ENCODE measurements around the gene SYCP2L.

Gene SYCP2L

DNA sequence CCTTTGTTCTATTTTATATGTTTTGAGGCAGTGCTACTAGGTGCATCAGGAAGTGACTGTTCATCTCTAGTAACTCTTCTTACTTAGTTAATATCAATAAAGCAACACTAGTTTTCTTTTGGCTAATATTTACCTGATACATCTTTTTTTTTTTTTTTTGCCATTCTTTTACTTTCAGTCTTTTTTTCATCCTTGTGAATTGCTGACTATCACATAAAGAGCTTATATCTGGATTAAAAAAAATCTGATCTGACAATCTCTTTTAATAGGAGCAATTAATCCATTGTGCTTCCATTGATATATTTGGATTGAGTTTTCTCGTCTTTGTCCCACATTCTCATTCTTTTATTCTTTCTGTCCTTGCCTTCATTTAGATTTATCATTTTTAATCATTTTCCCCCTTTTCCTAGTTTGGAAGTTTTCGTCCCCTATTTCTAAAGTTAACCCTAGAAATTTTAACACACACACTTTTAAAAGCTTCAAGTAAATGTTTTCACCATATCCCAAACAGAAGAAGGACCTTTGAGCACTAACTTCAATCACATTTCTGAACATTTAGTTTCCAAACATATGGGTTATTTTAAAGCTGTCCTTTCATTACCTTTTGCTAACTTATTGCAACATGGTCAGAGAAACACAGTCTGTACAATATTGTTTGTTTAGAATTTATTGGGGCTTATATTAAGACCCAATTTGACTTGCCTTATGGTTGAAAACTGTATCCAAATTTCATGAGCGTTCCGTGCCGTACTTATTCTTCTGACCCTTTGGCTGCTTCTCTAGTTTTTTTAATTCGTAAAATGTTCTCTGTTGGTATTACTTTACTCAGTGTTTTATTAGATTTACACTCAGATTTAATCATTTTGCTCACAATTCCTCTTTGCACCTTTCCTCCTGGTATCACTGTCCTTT is 63.0 kb downstream of the SYCP2L start:
- H3K9ac ChIP-seq (ENCODE audit: low read depth in 1 of 2, low read length in 2 of 2), result no peak overlapping the region
- H3K4me3 ChIP-seq (ENCODE audit: low read length in 2 of 2), result no peak overlapping the region
- no peaks in the 10 kb centered on the region for H3K9me3 ChIP-seq (ENCODE audit: control insufficient read depth in 2 of 2, low read length in 2 of 2)
- H3K27ac ChIP-seq (ENCODE audit: low read depth in 2 of 2, low read length in 2 of 2), result no peak overlapping the region
- no peaks in the 10 kb centered on the region for H3K36me3 ChIP-seq (ENCODE audit: control insufficient read depth in 2 of 2, insufficient read depth in 2 of 2, low read length in 2 of 2)
- H3K27me3 ChIP-seq (ENCODE audit: control insufficient read depth in 2 of 2, insufficient read depth in 2 of 2, low read length in 2 of 2), result peaks cover 0 to 3% of the 10 kb centered on the region in 2 donors
- no peaks in the 10 kb centered on the region for H3K4me1 ChIP-seq (ENCODE audit: control insufficient read depth in 2 of 2, insufficient read depth in 2 of 2, low read length in 2 of 2)

DNA sequence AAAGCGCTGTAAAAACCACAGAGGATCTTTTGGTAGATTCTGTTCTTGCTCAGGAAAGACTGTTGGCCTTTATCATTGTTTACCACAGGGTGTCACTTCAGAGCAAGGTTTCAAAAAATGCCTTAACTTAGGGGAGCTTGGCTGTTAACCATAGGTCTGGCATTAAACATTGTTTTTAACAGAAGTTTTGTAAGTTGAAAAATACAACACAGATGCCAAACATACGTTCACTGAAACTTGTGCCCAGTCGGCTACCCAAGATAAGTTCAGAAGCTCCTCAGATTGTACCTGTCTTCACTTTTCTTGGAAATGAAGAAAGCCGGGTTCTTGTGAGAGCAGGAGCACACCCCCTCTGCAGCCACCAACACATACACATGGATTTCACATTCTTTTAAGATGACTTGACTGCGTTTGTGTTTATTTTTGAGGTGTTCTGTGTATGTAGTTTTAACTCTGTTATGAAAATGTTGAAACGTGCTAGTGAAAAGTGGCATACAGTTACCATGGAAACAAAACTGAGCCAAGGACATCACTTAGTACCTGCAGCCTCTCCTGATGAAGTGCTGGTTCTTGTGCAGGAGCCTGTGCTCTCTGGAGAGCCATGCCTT is 64.9 kb downstream of the SYCP2L start:
- Histone ChIP-seq H3K9me3 (ENCODE audit: control insufficient read depth in 2 of 2, low read length in 2 of 2) (no peaks in the 10 kb centered on the region), H3K27me3 (ENCODE audit: control insufficient read depth in 2 of 2, insufficient read depth in 2 of 2, low read length in 2 of 2) (peaks cover 0 to 3% of the 10 kb centered on the region in 2 donors), H3K4me1 (ENCODE audit: control insufficient read depth in 2 of 2, insufficient read depth in 2 of 2, low read length in 2 of 2) (no peaks in the 10 kb centered on the region), H3K4me3 (ENCODE audit: low read length in 2 of 2) (no peak overlapping the region), H3K36me3 (ENCODE audit: control insufficient read depth in 2 of 2, insufficient read depth in 2 of 2, low read length in 2 of 2) (no peaks in the 10 kb centered on the region), H3K9ac (ENCODE audit: low read depth in 1 of 2, low read length in 2 of 2) (no peak overlapping the region), H3K27ac (ENCODE audit: low read depth in 2 of 2, low read length in 2 of 2) (no peak overlapping the region)

DNA sequence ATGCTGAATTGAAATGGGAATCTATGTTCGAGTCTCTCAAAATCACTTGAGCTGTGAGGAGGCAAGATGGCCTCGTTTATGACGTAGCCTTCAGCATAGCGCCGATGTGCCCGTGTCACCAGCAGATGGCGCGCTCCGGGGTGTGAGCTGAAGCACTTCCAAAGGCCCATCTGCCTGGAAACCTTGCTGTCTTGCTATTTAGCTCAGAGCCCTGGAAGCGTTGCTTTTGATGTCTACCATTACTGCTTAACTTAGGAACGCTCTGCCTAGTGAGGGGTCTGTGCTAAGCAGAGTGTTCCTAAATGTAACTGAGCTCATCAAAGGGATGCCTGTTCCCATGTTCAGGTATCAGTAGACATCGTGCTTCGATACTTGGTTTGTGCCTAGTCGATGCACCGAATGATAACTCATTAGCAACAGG is 67.7 kb downstream of the SYCP2L start:
- Histone ChIP-seq H3K27me3 (ENCODE audit: control insufficient read depth in 2 of 2, insufficient read depth in 2 of 2, low read length in 2 of 2) (peaks cover 0 to 3% of the 10 kb centered on the region in 2 donors), H3K36me3 (ENCODE audit: control insufficient read depth in 2 of 2, insufficient read depth in 2 of 2, low read length in 2 of 2) (no peaks in the 10 kb centered on the region), H3K27ac (ENCODE audit: low read depth in 2 of 2, low read length in 2 of 2) (no peak overlapping the region), H3K9ac (ENCODE audit: low read depth in 1 of 2, low read length in 2 of 2) (no peak overlapping the region), H3K4me3 (ENCODE audit: low read length in 2 of 2) (no peak overlapping the region), H3K9me3 (ENCODE audit: control insufficient read depth in 2 of 2, low read length in 2 of 2) (no peaks in the 10 kb centered on the region), H3K4me1 (ENCODE audit: control insufficient read depth in 2 of 2, insufficient read depth in 2 of 2, low read length in 2 of 2) (no peaks in the 10 kb centered on the region)

DNA sequence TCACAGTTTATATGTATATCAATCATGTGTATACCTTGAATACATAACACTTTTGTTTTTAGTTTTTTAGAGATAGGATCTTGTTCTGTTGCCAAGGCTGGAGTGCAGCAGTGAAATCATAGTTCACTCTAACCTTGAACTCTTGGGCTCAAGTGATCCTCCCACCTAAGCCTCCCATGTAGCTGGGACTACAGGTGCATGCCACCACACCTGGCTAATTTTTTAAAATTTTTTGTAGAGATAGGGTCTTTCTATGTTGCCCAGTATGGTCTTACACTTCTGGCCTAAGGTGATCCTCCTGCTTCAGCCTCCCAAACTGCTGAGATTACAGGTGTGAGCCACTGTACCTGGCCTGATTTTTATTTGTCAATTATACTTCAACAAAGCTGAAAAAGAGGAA is 69.9 kb downstream of the SYCP2L start:
- Histone ChIP-seq H3K4me1 (ENCODE audit: control insufficient read depth in 2 of 2, insufficient read depth in 2 of 2, low read length in 2 of 2) (no peaks in the 10 kb centered on the region), H3K9me3 (ENCODE audit: control insufficient read depth in 2 of 2, low read length in 2 of 2) (no peaks in the 10 kb centered on the region), H3K27ac (ENCODE audit: low read depth in 2 of 2, low read length in 2 of 2) (no peak overlapping the region), H3K9ac (ENCODE audit: low read depth in 1 of 2, low read length in 2 of 2) (no peak overlapping the region), H3K4me3 (ENCODE audit: low read length in 2 of 2) (no peak overlapping the region), H3K27me3 (ENCODE audit: control insufficient read depth in 2 of 2, insufficient read depth in 2 of 2, low read length in 2 of 2) (no peaks in the 10 kb centered on the region), H3K36me3 (ENCODE audit: control insufficient read depth in 2 of 2, insufficient read depth in 2 of 2, low read length in 2 of 2) (no peaks in the 10 kb centered on the region)

DNA sequence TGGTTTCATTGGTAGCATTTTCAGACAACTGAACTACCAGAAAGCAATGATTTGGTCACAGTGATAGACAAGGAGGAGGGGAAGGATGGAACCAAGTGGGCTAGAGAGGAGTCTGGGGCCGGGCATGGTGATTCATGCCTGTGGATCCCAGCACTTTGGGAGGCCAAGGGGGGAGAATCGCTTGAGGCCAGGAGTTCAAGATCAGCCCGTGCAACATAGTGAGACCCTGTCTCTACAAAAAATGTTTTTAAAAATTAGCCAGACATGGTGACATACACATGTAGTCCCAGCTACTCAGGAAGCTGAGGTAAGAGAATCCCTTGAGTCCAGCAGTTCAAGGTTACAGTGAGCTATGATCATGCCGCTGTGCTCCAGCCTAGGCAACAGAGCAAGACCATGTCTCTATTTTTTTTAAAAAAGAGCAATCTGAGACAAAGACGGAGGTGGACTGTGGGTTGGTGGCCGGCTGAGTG is 70.6 kb downstream of the SYCP2L start:
- Histone ChIP-seq H3K27me3 (ENCODE audit: control insufficient read depth in 2 of 2, insufficient read depth in 2 of 2, low read length in 2 of 2) (no peaks in the 10 kb centered on the region), H3K9ac (ENCODE audit: low read depth in 1 of 2, low read length in 2 of 2) (no peak overlapping the region), H3K4me3 (ENCODE audit: low read length in 2 of 2) (no peak overlapping the region), H3K36me3 (ENCODE audit: control insufficient read depth in 2 of 2, insufficient read depth in 2 of 2, low read length in 2 of 2) (no peaks in the 10 kb centered on the region), H3K27ac (ENCODE audit: low read depth in 2 of 2, low read length in 2 of 2) (no peak overlapping the region), H3K9me3 (ENCODE audit: control insufficient read depth in 2 of 2, low read length in 2 of 2) (no peaks in the 10 kb centered on the region), H3K4me1 (ENCODE audit: control insufficient read depth in 2 of 2, insufficient read depth in 2 of 2, low read length in 2 of 2) (no peaks in the 10 kb centered on the region)

DNA sequence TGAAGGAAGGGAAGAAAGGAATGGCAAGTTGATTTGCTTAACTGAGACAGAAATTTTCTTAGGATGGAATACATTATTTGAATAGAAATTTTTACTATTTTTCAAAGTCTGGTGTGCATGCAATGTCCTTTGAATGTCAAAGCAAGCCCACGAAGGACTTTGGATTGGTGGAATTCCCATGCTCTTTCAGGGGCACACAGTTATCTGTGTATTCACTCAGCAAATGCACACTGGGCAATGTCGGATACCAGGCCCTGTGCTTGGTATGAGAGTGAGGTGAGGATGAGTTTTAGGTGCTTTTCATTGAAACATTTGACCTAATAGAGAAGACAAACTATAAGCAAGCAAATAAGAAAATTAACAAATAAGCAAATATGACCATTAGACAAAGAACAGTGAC is 73.3 kb downstream of the SYCP2L start:
- Histone ChIP-seq H3K36me3 (ENCODE audit: control insufficient read depth in 2 of 2, insufficient read depth in 2 of 2, low read length in 2 of 2) (no peaks in the 10 kb centered on the region), H3K27me3 (ENCODE audit: control insufficient read depth in 2 of 2, insufficient read depth in 2 of 2, low read length in 2 of 2) (no peaks in the 10 kb centered on the region), H3K27ac (ENCODE audit: low read depth in 2 of 2, low read length in 2 of 2) (no peak overlapping the region), H3K9me3 (ENCODE audit: control insufficient read depth in 2 of 2, low read length in 2 of 2) (no peaks in the 10 kb centered on the region), H3K4me3 (ENCODE audit: low read length in 2 of 2) (no peak overlapping the region), H3K9ac (ENCODE audit: low read depth in 1 of 2, low read length in 2 of 2) (no peak overlapping the region), H3K4me1 (ENCODE audit: control insufficient read depth in 2 of 2, insufficient read depth in 2 of 2, low read length in 2 of 2) (no peaks in the 10 kb centered on the region)

DNA sequence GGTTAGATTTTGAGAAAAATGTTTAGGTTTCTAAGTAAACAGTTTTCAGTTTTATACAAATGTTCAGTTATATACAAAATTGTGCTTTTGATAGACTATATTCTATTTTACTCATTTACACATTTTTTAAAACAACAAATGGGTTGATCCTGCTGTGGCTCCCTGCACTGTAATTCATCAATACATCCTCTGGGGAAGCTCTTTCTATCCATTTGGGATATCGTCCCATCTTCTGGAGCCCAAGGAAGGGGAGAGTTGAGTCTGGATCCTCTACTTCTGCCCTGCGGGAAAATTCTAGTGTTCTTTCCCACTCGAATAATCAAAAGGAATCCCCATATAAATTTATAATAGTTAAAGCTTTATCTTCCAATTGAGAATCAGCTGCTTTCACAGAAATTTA is 75.0 kb downstream of the SYCP2L start:
- H3K36me3 ChIP-seq (ENCODE audit: control insufficient read depth in 2 of 2, insufficient read depth in 2 of 2, low read length in 2 of 2), result no peaks in the 10 kb centered on the region
- H3K9me3 ChIP-seq (ENCODE audit: control insufficient read depth in 2 of 2, low read length in 2 of 2), result no peaks in the 10 kb centered on the region
- no peaks in the 10 kb centered on the region for H3K4me1 ChIP-seq (ENCODE audit: control insufficient read depth in 2 of 2, insufficient read depth in 2 of 2, low read length in 2 of 2)
- no peak overlapping the region for H3K27ac ChIP-seq (ENCODE audit: low read depth in 2 of 2, low read length in 2 of 2)
- H3K27me3 ChIP-seq (ENCODE audit: control insufficient read depth in 2 of 2, insufficient read depth in 2 of 2, low read length in 2 of 2), result no peaks in the 10 kb centered on the region
- no peak overlapping the region for H3K9ac ChIP-seq (ENCODE audit: low read depth in 1 of 2, low read length in 2 of 2)
- H3K4me3 ChIP-seq (ENCODE audit: low read length in 2 of 2), result no peak overlapping the region

DNA sequence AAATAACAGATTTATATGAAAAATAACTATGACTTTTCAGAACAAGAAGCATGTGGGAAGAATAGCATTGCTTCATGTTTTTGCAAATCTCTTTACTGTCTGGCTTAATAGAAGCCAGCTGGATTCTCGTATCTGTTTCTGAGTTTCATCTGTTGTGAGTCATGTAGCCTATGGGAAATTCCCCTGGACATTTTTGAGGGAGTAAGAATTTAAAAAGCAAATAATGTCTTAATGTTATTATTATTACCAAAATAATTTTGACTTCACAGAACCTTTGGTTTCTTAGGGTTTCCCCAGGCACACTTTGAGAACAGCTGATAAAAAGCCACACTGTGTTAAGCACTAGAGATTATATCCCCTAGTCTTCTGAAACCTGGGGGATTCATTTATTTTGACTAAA is 75.8 kb downstream of the SYCP2L start:
- H3K27ac ChIP-seq (ENCODE audit: low read depth in 2 of 2, low read length in 2 of 2), result no peak overlapping the region
- H3K9ac ChIP-seq (ENCODE audit: low read depth in 1 of 2, low read length in 2 of 2), result no peak overlapping the region
- H3K4me1 ChIP-seq (ENCODE audit: control insufficient read depth in 2 of 2, insufficient read depth in 2 of 2, low read length in 2 of 2), result no peaks in the 10 kb centered on the region
- no peaks in the 10 kb centered on the region for H3K9me3 ChIP-seq (ENCODE audit: control insufficient read depth in 2 of 2, low read length in 2 of 2)
- H3K4me3 ChIP-seq (ENCODE audit: low read length in 2 of 2), result no peak overlapping the region
- no peaks in the 10 kb centered on the region for H3K36me3 ChIP-seq (ENCODE audit: control insufficient read depth in 2 of 2, insufficient read depth in 2 of 2, low read length in 2 of 2)
- H3K27me3 ChIP-seq (ENCODE audit: control insufficient read depth in 2 of 2, insufficient read depth in 2 of 2, low read length in 2 of 2), result no peaks in the 10 kb centered on the region

DNA sequence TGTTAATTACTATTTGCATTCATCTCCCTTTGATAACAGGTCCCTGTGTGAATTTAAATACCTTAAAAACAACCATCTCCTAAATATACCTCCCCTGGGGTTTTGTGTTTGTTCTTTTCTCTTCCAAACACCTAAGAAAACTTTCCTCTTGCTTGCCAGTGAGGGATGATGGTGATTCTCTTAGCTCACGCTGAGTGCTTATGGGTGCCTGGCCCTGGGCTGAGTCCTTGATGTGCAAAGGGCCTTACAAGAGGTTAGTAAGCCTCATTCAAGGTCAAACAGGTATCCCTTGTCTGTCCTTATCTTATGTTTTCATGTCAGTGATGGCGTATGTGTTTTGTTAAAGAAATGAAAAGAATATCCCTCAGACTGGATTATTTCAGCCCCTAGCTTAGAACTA is 76.3 kb downstream of the SYCP2L start:
- H3K4me3 ChIP-seq (ENCODE audit: low read length in 2 of 2), result no peak overlapping the region
- no peaks in the 10 kb centered on the region for H3K36me3 ChIP-seq (ENCODE audit: control insufficient read depth in 2 of 2, insufficient read depth in 2 of 2, low read length in 2 of 2)
- H3K4me1 ChIP-seq (ENCODE audit: control insufficient read depth in 2 of 2, insufficient read depth in 2 of 2, low read length in 2 of 2), result no peaks in the 10 kb centered on the region

DNA sequence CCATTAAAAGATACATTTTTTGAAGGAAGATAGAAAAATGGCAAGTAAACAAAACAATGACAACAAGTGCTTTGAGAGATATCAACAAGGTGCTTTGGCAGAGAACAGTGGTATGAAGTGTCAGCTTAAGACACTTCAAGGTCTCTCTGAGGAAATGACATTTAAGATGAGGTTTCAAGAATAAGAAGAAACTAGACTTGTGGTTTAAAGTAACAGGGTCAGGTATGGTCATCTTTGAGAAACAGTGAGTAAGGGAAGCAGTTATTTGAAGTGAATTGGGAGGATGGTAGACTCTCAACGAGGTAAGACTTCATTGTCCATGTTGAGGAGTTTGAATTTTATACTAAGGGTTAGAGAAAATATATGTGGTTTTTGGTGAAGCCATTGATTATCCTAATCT is 77.8 kb downstream of the SYCP2L start:
- no peak overlapping the region for H3K9ac ChIP-seq (ENCODE audit: low read depth in 1 of 2, low read length in 2 of 2)
- H3K27ac ChIP-seq (ENCODE audit: low read depth in 2 of 2, low read length in 2 of 2), result no peak overlapping the region
- no peaks in the 10 kb centered on the region for H3K4me1 ChIP-seq (ENCODE audit: control insufficient read depth in 2 of 2, insufficient read depth in 2 of 2, low read length in 2 of 2)
- no peaks in the 10 kb centered on the region for H3K36me3 ChIP-seq (ENCODE audit: control insufficient read depth in 2 of 2, insufficient read depth in 2 of 2, low read length in 2 of 2)
- no peaks in the 10 kb centered on the region for H3K9me3 ChIP-seq (ENCODE audit: control insufficient read depth in 2 of 2, low read length in 2 of 2)
- H3K4me3 ChIP-seq (ENCODE audit: low read length in 2 of 2), result no peak overlapping the region
- peaks cover 0 to 2% of the 10 kb centered on the region in 2 donors for H3K27me3 ChIP-seq (ENCODE audit: control insufficient read depth in 2 of 2, insufficient read depth in 2 of 2, low read length in 2 of 2)

More for the DNA sequence above, 76.3 kb downstream of the SYCP2L start:
- Histone ChIP-seq H3K9me3 (ENCODE audit: control insufficient read depth in 2 of 2, low read length in 2 of 2) (no peaks in the 10 kb centered on the region), H3K9ac (ENCODE audit: low read depth in 1 of 2, low read length in 2 of 2) (no peak overlapping the region), H3K27me3 (ENCODE audit: control insufficient read depth in 2 of 2, insufficient read depth in 2 of 2, low read length in 2 of 2) (no peaks in the 10 kb centered on the region), H3K27ac (ENCODE audit: low read depth in 2 of 2, low read length in 2 of 2) (no peak overlapping the region)
